HEK293T (cell line): ENCODE measurements around the gene PCDH1.

Source experiments
- CTCF ChIA-PET: fragments of 350-600 bp; formaldehyde crosslinking; extraction: SDS; loops from one replicate; lab custom pipeline; 2021; ENCODE audit warnings: antibody characterized with exemption, inconsistent platforms; lab: Yijun Ruan, JAX
- POLR2A ChIA-PET: fragments of 350-600 bp; formaldehyde crosslinking; extraction: SDS; loops from one replicate; lab custom pipeline; 2020; ENCODE audit warnings: antibody characterized with exemption, inconsistent platforms; lab: Yijun Ruan, JAX
- DNase-seq: peaks from one replicate; pipeline ENCODE4 v3.0.0; 2012; ENCODE audit warnings: mixed read lengths; ENCODE audit errors: extremely low spot score
- ARNT ChIP-seq: fragments of 450-650 bp; IDR thresholded peaks from 2 replicates; pipeline ENCODE4 v1.6.1; 2017; ENCODE audit warnings: mild to moderate bottlenecking
- BHLHE40 ChIP-seq: fragments of 450-650 bp; IDR thresholded peaks from 2 replicates; pipeline ENCODE4 v1.6.1; 2016; ENCODE audit warnings: mild to moderate bottlenecking, moderate library complexity, borderline replicate concordance
- CTBP1 ChIP-seq: fragments of 450-650 bp; IDR thresholded peaks from 2 replicates; pipeline ENCODE4 v1.6.1; 2016; ENCODE audit warnings: borderline replicate concordance
- ELF4 ChIP-seq: fragments of 450-650 bp; IDR thresholded peaks from 2 replicates; pipeline ENCODE4 v1.6.1; 2017; ENCODE audit warnings: antibody characterized with exemption
- FOXA1 ChIP-seq: fragments of 450-650 bp; IDR thresholded peaks from 2 replicates; pipeline ENCODE4 v1.6.1; 2016; ENCODE audit warnings: mild to moderate bottlenecking
- FOXK2 ChIP-seq: fragments of 450-650 bp; IDR thresholded peaks from 2 replicates; pipeline ENCODE4 v1.6.1; 2016; ENCODE audit warnings: mild to moderate bottlenecking
- FOXM1 ChIP-seq: fragments of 450-650 bp; IDR thresholded peaks from 2 replicates; pipeline ENCODE4 v1.6.1; 2017; ENCODE audit warnings: mild to moderate bottlenecking, borderline replicate concordance
- HDGF ChIP-seq: fragments of 450-650 bp; IDR thresholded peaks from 2 replicates; pipeline ENCODE4 v1.6.1; 2017; ENCODE audit warnings: antibody characterized with exemption, borderline replicate concordance
- L3MBTL2 ChIP-seq: fragments of 450-650 bp; conservative IDR thresholded peaks from 2 replicates; pipeline ENCODE4 v1.6.1; 2016; ENCODE audit warnings: mild to moderate bottlenecking
- LEF1 ChIP-seq: fragments of 450-650 bp; IDR thresholded peaks from 2 replicates; pipeline ENCODE4 v1.6.1; 2017; ENCODE audit warnings: mild to moderate bottlenecking, borderline replicate concordance
- NFRKB ChIP-seq: fragments of 450-650 bp; IDR thresholded peaks from 2 replicates; pipeline ENCODE4 v1.6.1; 2016; ENCODE audit warnings: mild to moderate bottlenecking, moderate library complexity
- PKNOX1 ChIP-seq: fragments of 450-650 bp; IDR thresholded peaks from 2 replicates; pipeline ENCODE4 v1.6.1; 2016
- SP1 ChIP-seq: fragments of 450-650 bp; IDR thresholded peaks from 2 replicates; pipeline ENCODE4 v1.6.1; 2017
- SUZ12 ChIP-seq: fragments of 450-650 bp; IDR thresholded peaks from 2 replicates; pipeline ENCODE4 v1.6.1; 2016; ENCODE audit warnings: mild to moderate bottlenecking
- TARDBP ChIP-seq: fragments of 450-650 bp; IDR thresholded peaks from 2 replicates; pipeline ENCODE4 v1.6.1; 2016
- ZNF384 ChIP-seq: fragments of 450-650 bp; IDR thresholded peaks from 2 replicates; pipeline ENCODE4 v1.6.1; 2016

Gene PCDH1

GRCh38 chr5:141919218-141920119, 41.3 kb upstream of the PCDH1 start:
- no peak for DNase-seq
- CTCF ChIA-PET, result no interaction called here
- POLR2A ChIA-PET, result no interaction called here
- TF ChIP-seq ARNT (no peak), L3MBTL2 (no peak), CTBP1 (no peak), NFRKB (no peak), TARDBP (no peak), BHLHE40 (no peak), HDGF (no peak), PKNOX1 (no peak), FOXM1 (no peak), SUZ12 (no peak), FOXK2 (no peak), ELF4 (no peak), SP1 (no peak), ZNF384 (no peak)

- no peak for DNase-seq
Measured at GRCh38 chr5:141917760-141918159, 39.5 kb upstream of the PCDH1 start.

GRCh38 chr5:141916522-141916921, 38.3 kb upstream of the PCDH1 start:
- ChIA-PET POLR2A (interaction anchor here (1.1 kb wide), 1 partner anchor 280 kb away, joined by 3 read pairs; the partner anchor contains the start of genes HDAC3 and RELL2), CTCF (interaction anchor here (0.6 to 1.6 kb wide), 3 partner anchors 38 to 743 kb away, joined by 3 to 9 read pairs (median 3); partner anchors contain the start of gene PCDH1)
- TF ChIP-seq NFRKB (no peak), L3MBTL2 (no peak), CTBP1 (no peak), SP1 (no peak), FOXA1 (no peak), PKNOX1 (no peak), BHLHE40 (no peak), ARNT (no peak), ZNF384 (no peak), TARDBP (no peak), FOXK2 (no peak), LEF1 (no peak), SUZ12 (no peak), FOXM1 (no peak), HDGF (no peak), ELF4 (no peak)
- no peak for DNase-seq

More at GRCh38 chr5:141917760-141918159, 39.5 kb upstream of the PCDH1 start:
- TF ChIP-seq PKNOX1 (no peak), ELF4 (no peak), SUZ12 (no peak), ARNT (no peak)
- ChIA-PET CTCF (no interaction called here), POLR2A (no interaction called here)

GRCh38 chr5:141915881-141916336, 37.7 kb upstream of the PCDH1 start:
- ChIA-PET POLR2A (interaction anchor here (1.1 to 4.0 kb wide), 2 partner anchors 8 to 280 kb away, joined by 3 to 39 read pairs; partner anchors contain the start of genes DELE1, HDAC3 and RELL2), CTCF (interaction anchor here (0.6 to 1.6 kb wide), 4 partner anchors 37 to 743 kb away, joined by 3 to 9 read pairs (median 3); partner anchors contain the start of gene PCDH1)
- TF ChIP-seq CTBP1, result no peak
- no peak for TF ChIP-seq SP1
- TF ChIP-seq FOXM1, result no peak
- TF ChIP-seq FOXK2, result no peak
- TF ChIP-seq L3MBTL2, result no peak
- no peak for TF ChIP-seq SUZ12
- no peak for TF ChIP-seq FOXA1
- no peak for TF ChIP-seq ELF4
- no peak for DNase-seq

GRCh38 chr5:141914797-141915196, 36.6 kb upstream of the PCDH1 start:
- TF ChIP-seq SUZ12 (no peak), NFRKB (no peak), FOXM1 (no peak)
- ChIA-PET POLR2A (interaction anchor here (4.0 kb wide), 1 partner anchor 9 kb away, joined by 39 read pairs; the partner anchor contains the start of gene DELE1), CTCF (interaction anchor here (0.6 to 1.5 kb wide), 4 partner anchors 9 to 245 kb away, joined by 3 to 4 read pairs (median 3); partner anchors contain the start of gene DELE1)
- no peak for DNase-seq

- CTCF ChIA-PET, result interaction anchor here (0.8 to 1.2 kb wide), 3 partner anchors 9 to 55 kb away, joined by 3 to 7 read pairs (median 4); partner anchors contain the start of gene DELE1
- POLR2A ChIA-PET, result interaction anchor here (4.0 kb wide), 1 partner anchor 10 kb away, joined by 39 read pairs; the partner anchor contains the start of gene DELE1
- peak; percentile 28 for DNase-seq
- TF ChIP-seq L3MBTL2, result 0 out of 2 replicates have a peak, but pooled peaks have one; percentile 39
- no peak for TF ChIP-seq ARNT
Measured at GRCh38 chr5:141914199-141914743, 36.1 kb upstream of the PCDH1 start.
